Heart right ventricle (tissue), 16 donors: ENCODE measurements around the gene ME3. TPM values are rescaled to one million over a fixed set of nuclear protein-coding genes. Genes with fewer than 3 reads are reported as not detected.

ENCODE experiments used
- ATAC-seq, 8 donors: fragments of 200-7000 bp; cut with Tn5 transposase; one replicate each; pipeline ENCODE4 v1.9.1; 2020; ENCODE audit warnings: mild to moderate bottlenecking in 8 of 8, moderate library complexity in 8 of 8, moderate number of reproducible peaks in 1 of 8
- DNase-seq, 2 donors: peaks; one replicate each; pipeline ENCODE4 v3.0.0-alpha.2; 2020
- H3K27ac ChIP-seq, 10 donors: fragments of 200-600 bp; sonication (generic) in 2 of 10; one replicate each; pipeline versions ENCODE4 v1.5.0 to v1.8.0; 2020 to 2022; ENCODE audit warnings: mild to moderate bottlenecking in 3 of 10
- H3K27me3 ChIP-seq, 7 donors: fragments of 200-600 bp; one replicate each; pipeline ENCODE4 v1.8.0; 2021 to 2022; ENCODE audit warnings: mild to moderate bottlenecking in 2 of 7
- H3K36me3 ChIP-seq, 9 donors: fragments of 200-600 bp; sonication (generic) in 1 of 9; one replicate each; pipeline versions ENCODE4 v1.5.0 to v1.8.0; 2020 to 2022; ENCODE audit warnings: mild to moderate bottlenecking in 2 of 9
- H3K4me1 ChIP-seq, 9 donors: fragments of 200-600 bp; sonication (generic) in 1 of 9; one replicate each; pipeline versions ENCODE4 v1.5.0 to v1.8.0; 2020 to 2022; ENCODE audit warnings: mild to moderate bottlenecking in 4 of 9
- H3K4me3 ChIP-seq, 10 donors: fragments of 200-600 bp; sonication (generic) in 2 of 10; one replicate each; pipeline versions ENCODE4 v1.5.0 to v1.8.0; 2020 to 2022; ENCODE audit warnings: mild to moderate bottlenecking in 7 of 10, moderate library complexity in 2 of 10
- H3K9me3 ChIP-seq, 11 donors: fragments of 200-600 bp in 10 of 11; sonication (generic) in 2 of 11; one replicate each; pipeline versions ENCODE4 v1.5.0 to v1.8.0; 2013 to 2022; ENCODE audit warnings: mild to moderate bottlenecking in 2 of 11, control low read depth in 1 of 11, moderate library complexity in 1 of 11
- CTCF ChIP-seq, 9 donors: fragments of 200-600 bp; sonication (generic) in 2 of 9; IDR thresholded peaks; one replicate each; pipeline versions ENCODE4 v1.5.0 to v1.8.0; 2021 to 2022; ENCODE audit warnings: antibody characterized with exemption in 9 of 9, mild to moderate bottlenecking in 5 of 9, moderate library complexity in 1 of 9
- WGBS, 2 donors: extraction: QIAGEN DNeasy Blood & Tissue Kit; methylation state at CpG; one replicate each; pipeline ENCODE4 v1.1.7; 2013; ENCODE audit warnings: inconsistent platforms in 1 of 2; 5-methylcytosine and 5-hydroxymethylcytosine counted together
- intact Hi-C, 10 donors: fragments of 100-400 bp; cut with DNase I; formaldehyde crosslinking; loops; one replicate each; pipeline versions ENCODE4 v1.11.1 to v1.14.2; 2022
- polyA plus RNA-seq, 2 donors: library from polyadenylated mRNA; stranded (reverse); fragments of 200-250 nt; gene quantifications; one replicate each; pipeline ENCODE4 v1.2.3, GENCODE V29; 2013
- total RNA-seq, 10 donors: library from RNA; stranded (reverse); fragmentation: NEBNext Ultra II Directional in 3 of 10; extraction: Animal tissue kit (Norgen Biotek cat#: 25700) in 3 of 10; gene quantifications; one replicate each; pipeline versions ENCODE4 v1.2.1 to v1.2.4, GENCODE V29; 2021 to 2023
- donor health status: Arrhythmogenic right ventricular cardiomyopathy.
- donor health status: ischemic (EF 13 %, LVEDD 7.1; RV severe dilation, severe dysfunction).
- donor health status: healthy with polysubstance abuse.
- donor health status: DM: no; HTN: yes; CAD: no.
- donor health status: DM: no; HTN: no; CAD: no.
- donor health status: ischemic (EF 25% LVEDD 6.9; RV normal size, moderate dysfunction).
- donor health status: ischemic (EF 25% LVEDD 5.7; RV mildly dilated, moderate dysfunction).
- donor health status: healthy.
- donor health status: DM: yes; HTN: yes; CAD: no.
- donor health status: Ischemic cardiomyopathy.
- donor health status: ischemic (EF 35%, LVEDD 5.7; RV mildly dilated, moderate dysfunction).
- donor health status: nonischemic (EF 11% LVEDD 7.7; RV severe dilation, severe dysfunction).
- donor health status: DM: yes; HTN: yes; CAD: no.
- donor health status: PGD.
- donor health status: ischemic (EF 29% LVEDD 5.4; RV normal size, mild dysfunction).
- donor health status: nonischemic (EF 23%, LVEDD 6.1; RV moderate dilation, normal function).

ME3 gene
- total and polyA plus RNA-seq, 12 donors = 17.2 to 46.8 (median 33.7) TPM

- intact Hi-C loops = loop anchor here in 1 of 10 donors (10.0 kb wide), 1 partner anchor 119 kb away; no protein-coding TSS in a partner anchor
- no peak for TF ChIP-seq CTCF (IDR thresholded peaks at IDR 0.05)
Observed at GRCh38 chr11:86593833-86594232, 78.6 kb downstream of the ME3 start.

GRCh38 chr11:86592659-86593451 lies 79.6 kb downstream of the ME3 start:
- H3K36me3 ChIP-seq = no peaks in the 10 kb centered on the region
- no peak for TF ChIP-seq CTCF (IDR thresholded peaks at IDR 0.05)
- peaks cover 9 to 64% (median 38%) of the 10 kb centered on the region in 9 donors for H3K4me1 ChIP-seq
- no peak overlapping the region for H3K4me3 ChIP-seq
- ATAC-seq (peak in 7 of 8 donors; percentile 11 to 76 (median 50)), DNase-seq (peak in 1 of 2 donors; percentile 58)
- WGBS, 2 donors = 79 to 87% methylated on average over 5 of the region's 5 CpGs
- peaks cover 0 to 3% (median 0%) of the 10 kb centered on the region in 11 donors for H3K9me3 ChIP-seq
- peak overlapping the region in 1 of 10 donors; percentile 17 for H3K27ac ChIP-seq
- intact Hi-C loops = loop anchor here in 1 of 10 donors (10.0 kb wide), 1 partner anchor 118 kb away; no protein-coding TSS in a partner anchor
- H3K27me3 ChIP-seq = no peaks in the 10 kb centered on the region

More at GRCh38 chr11:86593833-86594232, 78.6 kb downstream of the ME3 start:
- DNase-seq = no peak
- H3K36me3 ChIP-seq = no peaks in the 10 kb centered on the region
- no peaks in the 10 kb centered on the region for H3K27me3 ChIP-seq
- 83 to 97% methylated on average over 4 of the region's 4 CpGs for WGBS, 2 donors
- ATAC-seq = no peak
- H3K4me1 ChIP-seq = peaks cover 4 to 56% (median 38%) of the 10 kb centered on the region in 9 donors
- no peak overlapping the region for H3K27ac ChIP-seq
- H3K4me3 ChIP-seq = no peak overlapping the region
- peaks cover 0 to 8% (median 0%) of the 10 kb centered on the region in 11 donors for H3K9me3 ChIP-seq

GRCh38 chr11:86592047-86592591 lies 80.3 kb downstream of the ME3 start:
- peaks cover 9 to 64% (median 32%) of the 10 kb centered on the region in 9 donors for H3K4me1 ChIP-seq
- H3K9me3 ChIP-seq = no peaks in the 10 kb centered on the region
- H3K36me3 ChIP-seq = no peaks in the 10 kb centered on the region
- no peaks in the 10 kb centered on the region for H3K27me3 ChIP-seq
- 48 to 49% methylated on average over 1 of the region's 1 CpG for WGBS, 2 donors
- ATAC-seq (no peak), DNase-seq (no peak)
- no peak overlapping the region for H3K4me3 ChIP-seq
- no peak for TF ChIP-seq CTCF (IDR thresholded peaks at IDR 0.05)
- intact Hi-C loops = loop anchor here in 1 of 10 donors (10.0 kb wide), 1 partner anchor 117 kb away; no protein-coding TSS in a partner anchor
- peak overlapping the region in 1 of 10 donors; percentile 17 for H3K27ac ChIP-seq

GRCh38 chr11:86591631-86592030 lies 80.8 kb downstream of the ME3 start:
- Histone ChIP-seq H3K4me1 (peaks cover 8 to 64% (median 30%) of the 10 kb centered on the region in 9 donors), H3K27me3 (no peaks in the 10 kb centered on the region), H3K27ac (no peak overlapping the region), H3K4me3 (no peak overlapping the region), H3K36me3 (no peaks in the 10 kb centered on the region), H3K9me3 (no peaks in the 10 kb centered on the region)
- WGBS, 2 donors = 93 to 94% methylated on average over 4 of the region's 4 CpGs
- TF ChIP-seq CTCF (IDR thresholded peaks at IDR 0.05) = no peak
- DNase-seq = no peak
- intact Hi-C loops = loop anchor here in 1 of 10 donors (10.0 kb wide), 1 partner anchor 117 kb away; no protein-coding TSS in a partner anchor
- ATAC-seq = no peak
